HepG2 (cell line): ENCODE results near the gene PNKP. TPM values are rescaled to one million over a fixed set of nuclear protein-coding genes. Genes with fewer than 3 reads are reported as not detected.

Source experiments
- CAMTA2 ChIP-seq: sonication (generic); formaldehyde crosslinking; IDR thresholded peaks from 2 replicates; pipeline ENCODE4 v1.4.0; 2020; ENCODE audit warnings: mild to moderate bottlenecking, missing genetic modification reagents, borderline replicate concordance
- CCAR2 ChIP-seq: fragments of 200-400 bp; formaldehyde crosslinking; optimal IDR thresholded peaks from 2 replicates; pipeline ENCODE3; 2018; ENCODE audit warnings: low read depth, mild to moderate bottlenecking, low read length, moderate library complexity
- POLR2AphosphoS2 ChIP-seq: IDR thresholded peaks from 2 replicates; pipeline ENCODE4 v1.6.1; 2011; ENCODE audit warnings: low read depth, low read length, improper control_type of control experiment
- PRPF4 ChIP-seq: fragments of 200-400 bp; formaldehyde crosslinking; IDR thresholded peaks from 2 replicates; pipeline ENCODE4 v1.6.1; 2016; ENCODE audit warnings: low read length, low read depth; ENCODE audit not compliant: poor library complexity, severe bottlenecking
- ZNF317 ChIP-seq: sonication (generic); formaldehyde crosslinking; IDR thresholded peaks from 2 replicates; pipeline ENCODE4 v1.5.0; 2020; ENCODE audit warnings: mild to moderate bottlenecking, missing genetic modification reagents
- ZNF703 ChIP-seq: sonication (generic); formaldehyde crosslinking; IDR thresholded peaks from 2 replicates; pipeline ENCODE4 v1.5.1; 2020; ENCODE audit warnings: missing genetic modification reagents, mild to moderate bottlenecking, moderate library complexity, borderline replicate concordance
- ZSCAN21 ChIP-seq: sonication (generic); formaldehyde crosslinking; IDR thresholded peaks from 2 replicates; pipeline ENCODE4 v1.8.0; 2022; ENCODE audit warnings: mild to moderate bottlenecking, missing genetic modification reagents, moderate library complexity, borderline replicate concordance
- polyA plus RNA-seq, 8 experiments: library from polyadenylated mRNA; depleted of rRNA in 3 of 8; stranded (reverse) in 7 of 8; unstranded in 1 of 8; fragments of >200 nt; fragmentation: Illumina TruSeq in 4 of 8; extraction: Trizol in 4 of 8; gene quantifications; 2 replicates each; pipeline versions ENCODE4 v1.2.1 to v1.2.3, GENCODE V29; 2011 to 2016; ENCODE audit warnings: low read depth in 4 of 8, missing spikeins in 1 of 8, mixed read lengths in 1 of 8; ENCODE audit not compliant: insufficient read depth in 1 of 8
- total RNA-seq, 5 experiments: library from RNA; depleted of rRNA; stranded (reverse); fragments of >200 nt; fragmentation: Illumina TruSeq; extraction: Trizol; gene quantifications; 2 replicates each; pipeline ENCODE4 v1.2.3, GENCODE V29; 2016; ENCODE audit warnings: low read depth in 1 of 5
- TF ChIP-seq, protein P1 (sequence below): sonication (generic); formaldehyde crosslinking; IDR thresholded peaks from 2 replicates; pipeline ENCODE4 v1.5.1; 2020; ENCODE audit warnings: mild to moderate bottlenecking, missing genetic modification reagents, moderate library complexity
- TF ChIP-seq, protein P2 (sequence below): sonication (generic); formaldehyde crosslinking; IDR thresholded peaks from 2 replicates; pipeline ENCODE4 v1.5.0; 2020; ENCODE audit warnings: missing genetic modification reagents
- TF ChIP-seq, protein P3 (sequence below): sonication (generic); formaldehyde crosslinking; IDR thresholded peaks from 2 replicates; pipeline ENCODE4 v1.8.0; 2022; ENCODE audit warnings: mild to moderate bottlenecking, missing genetic modification reagents
- TF ChIP-seq, protein P4 (sequence below), 2 experiments: fragments of 450-650 bp in 1 of 2; sonication (generic) in 1 of 2; formaldehyde crosslinking; IDR thresholded peaks; 2 replicates each; pipeline versions ENCODE4 v1.5.0 to v1.8.0; 2020 to 2022; ENCODE audit warnings: mild to moderate bottlenecking in 1 of 2, missing genetic modification reagents in 1 of 2
- TF ChIP-seq, protein P5 (sequence below): sonication (generic); formaldehyde crosslinking; IDR thresholded peaks from 2 replicates; pipeline ENCODE4 v1.4.0; 2020; ENCODE audit warnings: mild to moderate bottlenecking, missing genetic modification reagents

PNKP gene
- total and polyA plus RNA-seq, 2 of the 13 experiments (the other 11 are each of a cell fraction or from before 2014, with no cell fraction given) = 12.7 to 27.1 TPM

DNA sequence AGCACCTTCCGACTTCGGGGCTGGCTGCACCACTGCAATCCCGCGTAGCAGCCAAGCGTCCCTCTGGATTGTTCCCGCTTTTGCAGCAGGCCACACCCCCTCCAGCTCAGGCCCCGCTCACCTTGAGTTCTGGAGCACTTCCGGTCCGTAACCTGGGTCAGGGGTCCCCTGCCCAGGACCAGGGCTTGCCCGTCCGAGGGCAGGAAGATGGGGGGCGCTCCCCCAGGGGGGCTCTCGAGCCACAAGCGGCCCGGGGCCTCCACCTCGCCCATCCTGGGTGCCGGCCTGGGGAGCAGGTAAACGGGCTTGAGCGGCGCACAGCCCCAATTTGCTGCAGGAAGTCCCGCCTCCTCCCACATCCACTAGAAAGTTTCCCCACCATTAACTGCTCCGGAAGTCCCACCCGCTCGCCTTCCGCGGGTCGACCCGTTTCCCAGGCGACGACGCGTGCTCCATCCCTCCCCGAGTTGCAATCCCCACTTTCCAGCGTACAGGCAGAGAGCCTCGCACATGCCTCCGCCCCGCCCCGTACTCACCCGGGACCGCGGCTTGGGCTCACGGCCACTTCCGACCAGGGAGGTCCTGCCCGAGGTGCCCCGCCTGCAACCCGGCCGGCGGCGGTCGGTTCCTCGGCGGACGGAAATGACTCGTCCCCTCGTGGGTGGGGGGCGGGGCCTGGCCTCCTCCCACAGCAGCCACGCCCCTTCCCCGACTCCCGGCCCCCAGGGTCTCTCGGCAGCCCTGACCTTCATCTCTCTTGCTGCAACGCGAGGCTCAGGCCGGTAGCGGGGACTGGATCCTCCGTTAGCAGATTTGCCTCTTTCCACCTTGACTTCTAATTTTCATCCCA, at the start of gene PNKP (continued):
- TF ChIP-seq PRPF4 (no peak), CAMTA2 (CRISPR knock-in tag) (peak; percentile 75; the same call in 1 of the 2 replicates), POLR2AphosphoS2 (no peak), CCAR2 (no peak), ZSCAN21 (CRISPR knock-in tag) (no peak), ZNF317 (CRISPR knock-in tag) (peak; percentile 84), ZNF703 (no peak)
- TF ChIP-seq, protein P1, sequence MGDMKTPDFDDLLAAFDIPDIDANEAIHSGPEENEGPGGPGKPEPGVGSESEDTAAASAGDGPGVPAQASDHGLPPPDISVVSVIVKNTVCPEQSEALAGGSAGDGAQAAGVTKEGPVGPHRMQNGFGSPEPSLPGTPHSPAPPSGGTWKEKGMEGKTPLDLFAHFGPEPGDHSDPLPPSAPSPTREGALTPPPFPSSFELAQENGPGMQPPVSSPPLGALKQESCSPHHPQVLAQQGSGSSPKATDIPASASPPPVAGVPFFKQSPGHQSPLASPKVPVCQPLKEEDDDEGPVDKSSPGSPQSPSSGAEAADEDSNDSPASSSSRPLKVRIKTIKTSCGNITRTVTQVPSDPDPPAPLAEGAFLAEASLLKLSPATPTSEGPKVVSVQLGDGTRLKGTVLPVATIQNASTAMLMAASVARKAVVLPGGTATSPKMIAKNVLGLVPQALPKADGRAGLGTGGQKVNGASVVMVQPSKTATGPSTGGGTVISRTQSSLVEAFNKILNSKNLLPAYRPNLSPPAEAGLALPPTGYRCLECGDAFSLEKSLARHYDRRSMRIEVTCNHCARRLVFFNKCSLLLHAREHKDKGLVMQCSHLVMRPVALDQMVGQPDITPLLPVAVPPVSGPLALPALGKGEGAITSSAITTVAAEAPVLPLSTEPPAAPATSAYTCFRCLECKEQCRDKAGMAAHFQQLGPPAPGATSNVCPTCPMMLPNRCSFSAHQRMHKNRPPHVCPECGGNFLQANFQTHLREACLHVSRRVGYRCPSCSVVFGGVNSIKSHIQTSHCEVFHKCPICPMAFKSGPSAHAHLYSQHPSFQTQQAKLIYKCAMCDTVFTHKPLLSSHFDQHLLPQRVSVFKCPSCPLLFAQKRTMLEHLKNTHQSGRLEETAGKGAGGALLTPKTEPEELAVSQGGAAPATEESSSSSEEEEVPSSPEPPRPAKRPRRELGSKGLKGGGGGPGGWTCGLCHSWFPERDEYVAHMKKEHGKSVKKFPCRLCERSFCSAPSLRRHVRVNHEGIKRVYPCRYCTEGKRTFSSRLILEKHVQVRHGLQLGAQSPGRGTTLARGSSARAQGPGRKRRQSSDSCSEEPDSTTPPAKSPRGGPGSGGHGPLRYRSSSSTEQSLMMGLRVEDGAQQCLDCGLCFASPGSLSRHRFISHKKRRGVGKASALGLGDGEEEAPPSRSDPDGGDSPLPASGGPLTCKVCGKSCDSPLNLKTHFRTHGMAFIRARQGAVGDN (CRISPR knock-in tag) = peak; percentile 92
- TF ChIP-seq, protein P2, sequence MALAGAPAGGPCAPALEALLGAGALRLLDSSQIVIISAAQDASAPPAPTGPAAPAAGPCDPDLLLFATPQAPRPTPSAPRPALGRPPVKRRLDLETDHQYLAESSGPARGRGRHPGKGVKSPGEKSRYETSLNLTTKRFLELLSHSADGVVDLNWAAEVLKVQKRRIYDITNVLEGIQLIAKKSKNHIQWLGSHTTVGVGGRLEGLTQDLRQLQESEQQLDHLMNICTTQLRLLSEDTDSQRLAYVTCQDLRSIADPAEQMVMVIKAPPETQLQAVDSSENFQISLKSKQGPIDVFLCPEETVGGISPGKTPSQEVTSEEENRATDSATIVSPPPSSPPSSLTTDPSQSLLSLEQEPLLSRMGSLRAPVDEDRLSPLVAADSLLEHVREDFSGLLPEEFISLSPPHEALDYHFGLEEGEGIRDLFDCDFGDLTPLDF (CRISPR knock-in tag) = peak; percentile 46; the same call in 1 of the 2 replicates
- TF ChIP-seq, protein P3, sequence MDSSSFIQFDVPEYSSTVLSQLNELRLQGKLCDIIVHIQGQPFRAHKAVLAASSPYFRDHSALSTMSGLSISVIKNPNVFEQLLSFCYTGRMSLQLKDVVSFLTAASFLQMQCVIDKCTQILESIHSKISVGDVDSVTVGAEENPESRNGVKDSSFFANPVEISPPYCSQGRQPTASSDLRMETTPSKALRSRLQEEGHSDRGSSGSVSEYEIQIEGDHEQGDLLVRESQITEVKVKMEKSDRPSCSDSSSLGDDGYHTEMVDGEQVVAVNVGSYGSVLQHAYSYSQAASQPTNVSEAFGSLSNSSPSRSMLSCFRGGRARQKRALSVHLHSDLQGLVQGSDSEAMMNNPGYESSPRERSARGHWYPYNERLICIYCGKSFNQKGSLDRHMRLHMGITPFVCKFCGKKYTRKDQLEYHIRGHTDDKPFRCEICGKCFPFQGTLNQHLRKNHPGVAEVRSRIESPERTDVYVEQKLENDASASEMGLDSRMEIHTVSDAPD = no peak
- TF ChIP-seq, protein P4, sequence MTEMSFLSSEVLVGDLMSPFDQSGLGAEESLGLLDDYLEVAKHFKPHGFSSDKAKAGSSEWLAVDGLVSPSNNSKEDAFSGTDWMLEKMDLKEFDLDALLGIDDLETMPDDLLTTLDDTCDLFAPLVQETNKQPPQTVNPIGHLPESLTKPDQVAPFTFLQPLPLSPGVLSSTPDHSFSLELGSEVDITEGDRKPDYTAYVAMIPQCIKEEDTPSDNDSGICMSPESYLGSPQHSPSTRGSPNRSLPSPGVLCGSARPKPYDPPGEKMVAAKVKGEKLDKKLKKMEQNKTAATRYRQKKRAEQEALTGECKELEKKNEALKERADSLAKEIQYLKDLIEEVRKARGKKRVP (CRISPR knock-in tag; IDR thresholded peaks at IDR 0.05) = peak in 1 of 2 experiments; percentile 34; a peak in 1 of 4 replicates
- TF ChIP-seq, protein P5, sequence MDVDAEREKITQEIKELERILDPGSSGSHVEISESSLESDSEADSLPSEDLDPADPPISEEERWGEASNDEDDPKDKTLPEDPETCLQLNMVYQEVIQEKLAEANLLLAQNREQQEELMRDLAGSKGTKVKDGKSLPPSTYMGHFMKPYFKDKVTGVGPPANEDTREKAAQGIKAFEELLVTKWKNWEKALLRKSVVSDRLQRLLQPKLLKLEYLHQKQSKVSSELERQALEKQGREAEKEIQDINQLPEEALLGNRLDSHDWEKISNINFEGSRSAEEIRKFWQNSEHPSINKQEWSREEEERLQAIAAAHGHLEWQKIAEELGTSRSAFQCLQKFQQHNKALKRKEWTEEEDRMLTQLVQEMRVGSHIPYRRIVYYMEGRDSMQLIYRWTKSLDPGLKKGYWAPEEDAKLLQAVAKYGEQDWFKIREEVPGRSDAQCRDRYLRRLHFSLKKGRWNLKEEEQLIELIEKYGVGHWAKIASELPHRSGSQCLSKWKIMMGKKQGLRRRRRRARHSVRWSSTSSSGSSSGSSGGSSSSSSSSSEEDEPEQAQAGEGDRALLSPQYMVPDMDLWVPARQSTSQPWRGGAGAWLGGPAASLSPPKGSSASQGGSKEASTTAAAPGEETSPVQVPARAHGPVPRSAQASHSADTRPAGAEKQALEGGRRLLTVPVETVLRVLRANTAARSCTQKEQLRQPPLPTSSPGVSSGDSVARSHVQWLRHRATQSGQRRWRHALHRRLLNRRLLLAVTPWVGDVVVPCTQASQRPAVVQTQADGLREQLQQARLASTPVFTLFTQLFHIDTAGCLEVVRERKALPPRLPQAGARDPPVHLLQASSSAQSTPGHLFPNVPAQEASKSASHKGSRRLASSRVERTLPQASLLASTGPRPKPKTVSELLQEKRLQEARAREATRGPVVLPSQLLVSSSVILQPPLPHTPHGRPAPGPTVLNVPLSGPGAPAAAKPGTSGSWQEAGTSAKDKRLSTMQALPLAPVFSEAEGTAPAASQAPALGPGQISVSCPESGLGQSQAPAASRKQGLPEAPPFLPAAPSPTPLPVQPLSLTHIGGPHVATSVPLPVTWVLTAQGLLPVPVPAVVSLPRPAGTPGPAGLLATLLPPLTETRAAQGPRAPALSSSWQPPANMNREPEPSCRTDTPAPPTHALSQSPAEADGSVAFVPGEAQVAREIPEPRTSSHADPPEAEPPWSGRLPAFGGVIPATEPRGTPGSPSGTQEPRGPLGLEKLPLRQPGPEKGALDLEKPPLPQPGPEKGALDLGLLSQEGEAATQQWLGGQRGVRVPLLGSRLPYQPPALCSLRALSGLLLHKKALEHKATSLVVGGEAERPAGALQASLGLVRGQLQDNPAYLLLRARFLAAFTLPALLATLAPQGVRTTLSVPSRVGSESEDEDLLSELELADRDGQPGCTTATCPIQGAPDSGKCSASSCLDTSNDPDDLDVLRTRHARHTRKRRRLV (CRISPR knock-in tag) = peak; percentile 66; the same call in 1 of the 2 replicates
